Right renal cortex interstitium (tissue), 3 donors: Measurements from ENCODE around the gene SOWAHB. TPM values are rescaled to one million over a fixed set of nuclear protein-coding genes. Genes with fewer than 3 reads are reported as not detected.
A peak's percentile ranks its signal among the peaks of the same experiment; 100 is the strongest.

Experiments used
- DNase-seq, 3 donors: peaks; one replicate each; pipeline ENCODE4 v3.0.0-alpha.2; 2013; ENCODE audit warnings: low read depth in 3 of 3, low spot score in 2 of 3
- polyA plus RNA-seq, 3 donors: library from polyadenylated mRNA; unstranded; fragments of 120-200 nt; gene quantifications; one replicate each; pipeline ENCODE4 v1.2.1, GENCODE V29; 2013; ENCODE audit not compliant: insufficient read length in 3 of 3

SOWAHB gene, protein sequence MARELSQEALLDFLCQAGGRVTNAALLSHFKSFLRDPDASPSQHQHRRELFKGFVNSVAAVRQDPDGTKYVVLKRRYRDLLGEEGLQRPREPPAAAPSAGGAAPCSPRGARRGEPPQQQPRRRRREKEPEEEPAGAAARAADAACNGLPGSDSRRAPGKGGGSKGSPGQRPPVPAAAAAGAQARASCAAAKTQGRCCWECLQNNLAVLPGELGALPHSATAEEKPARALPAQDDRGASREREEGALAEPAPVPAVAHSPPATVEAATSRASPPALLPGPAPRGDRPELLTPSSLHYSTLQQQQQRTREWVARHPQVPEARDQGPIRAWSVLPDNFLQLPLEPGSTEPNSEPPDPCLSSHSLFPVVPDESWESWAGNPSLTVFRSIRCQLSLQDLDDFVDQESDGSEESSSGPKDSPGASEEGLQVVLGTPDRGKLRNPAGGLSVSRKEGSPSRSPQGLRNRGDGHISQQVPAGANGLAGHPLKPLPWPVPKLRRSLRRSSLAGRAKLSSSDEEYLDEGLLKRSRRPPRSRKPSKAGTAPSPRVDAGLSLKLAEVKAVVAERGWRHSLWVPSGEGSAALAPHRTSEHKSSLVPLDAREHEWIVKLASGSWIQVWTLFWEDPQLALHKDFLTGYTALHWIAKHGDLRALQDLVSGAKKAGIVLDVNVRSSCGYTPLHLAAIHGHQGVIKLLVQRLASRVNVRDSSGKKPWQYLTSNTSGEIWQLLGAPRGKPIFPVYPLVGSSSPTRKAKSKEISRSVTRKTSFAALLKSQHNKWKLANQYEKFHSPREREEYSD
- polyA plus RNA-seq, result 1 to 10 TPM; 4.3 to 5.6 (median 4.8) TPM

DNA sequence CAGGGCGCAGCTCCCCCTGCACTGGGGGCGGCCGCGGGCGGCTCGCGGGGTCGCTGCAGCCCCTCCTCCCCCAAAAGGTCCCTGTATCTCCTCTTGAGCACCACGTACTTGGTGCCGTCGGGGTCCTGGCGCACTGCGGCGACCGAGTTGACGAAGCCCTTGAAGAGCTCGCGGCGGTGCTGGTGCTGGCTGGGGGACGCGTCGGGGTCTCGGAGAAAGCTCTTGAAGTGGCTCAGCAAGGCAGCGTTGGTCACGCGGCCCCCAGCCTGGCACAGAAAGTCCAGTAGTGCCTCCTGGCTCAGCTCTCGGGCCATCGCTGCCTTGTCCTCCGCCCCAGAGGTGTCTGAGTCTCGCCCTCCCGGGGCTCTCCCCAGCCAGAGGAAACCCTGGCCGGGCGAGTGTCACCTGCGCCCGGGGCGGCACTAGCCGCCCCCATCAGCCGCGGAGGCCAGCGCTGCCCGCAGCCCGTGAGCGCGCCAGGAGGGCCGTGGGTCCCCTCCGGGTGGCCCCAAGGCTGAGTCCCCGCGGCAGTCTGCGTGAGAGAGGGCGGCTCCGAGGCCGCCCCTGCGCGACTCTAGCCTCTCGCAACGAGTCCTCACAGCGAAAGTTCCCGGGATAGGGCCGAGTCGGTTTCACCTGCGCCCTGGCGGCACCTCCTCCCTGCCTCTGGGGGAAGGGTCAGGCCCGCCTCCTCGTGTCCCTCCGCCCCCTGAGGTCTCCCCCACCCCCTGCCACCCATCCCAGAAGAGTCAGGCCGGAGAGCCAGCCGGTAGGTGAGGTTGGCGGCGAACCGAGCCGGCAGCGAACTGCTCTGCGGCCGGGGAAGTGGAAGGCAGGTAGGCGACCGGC, at the start of gene SOWAHB:
SOWAHB (minus strand) TSS at position 609 of the 849 bp plus-strand sequence; CDS start at position 314, 295 bp downstream.
- DNase-seq, result peak in 2 of 3 donors; percentile 48 to 50

DNA sequence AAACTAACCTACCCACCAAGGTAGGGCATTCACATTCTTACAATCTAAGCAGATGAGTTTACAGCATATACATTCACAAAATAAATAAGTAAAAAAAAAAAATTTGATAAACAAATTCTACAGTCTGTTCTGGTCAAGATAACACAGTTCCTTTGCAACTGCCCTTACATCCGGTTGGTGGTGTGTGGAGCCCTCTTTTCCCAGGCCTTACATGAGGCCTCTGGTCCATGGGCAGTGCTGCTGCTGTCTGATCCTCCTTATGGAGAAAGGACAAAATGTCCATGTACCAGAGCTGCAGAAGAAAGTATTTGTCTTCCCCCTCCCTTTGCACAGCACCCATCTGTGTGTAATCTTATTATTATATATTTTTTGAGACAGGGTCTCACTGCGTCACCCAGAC, 49.4 kb upstream of the SOWAHB start:
- no peak for DNase-seq

DNA sequence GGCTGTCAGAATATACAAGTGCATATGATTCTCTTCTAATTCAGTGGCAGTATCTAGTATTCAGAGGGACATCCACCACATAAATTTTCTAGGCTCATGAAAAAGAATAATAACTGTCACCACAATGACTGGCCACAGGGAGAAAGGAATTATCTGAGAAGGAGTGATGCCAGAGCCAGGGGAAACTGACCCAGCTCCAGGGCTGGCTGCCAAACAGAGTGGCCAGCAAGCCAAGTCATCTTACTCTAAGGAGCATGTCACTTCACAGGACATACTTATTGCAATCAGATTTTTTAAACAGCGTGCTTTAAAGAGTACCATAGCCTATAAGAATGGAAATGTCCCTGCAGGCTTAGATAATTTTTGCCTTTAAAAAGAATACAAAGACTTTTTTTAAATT, 45.8 kb upstream of the SOWAHB start:
- no peak for DNase-seq

DNA sequence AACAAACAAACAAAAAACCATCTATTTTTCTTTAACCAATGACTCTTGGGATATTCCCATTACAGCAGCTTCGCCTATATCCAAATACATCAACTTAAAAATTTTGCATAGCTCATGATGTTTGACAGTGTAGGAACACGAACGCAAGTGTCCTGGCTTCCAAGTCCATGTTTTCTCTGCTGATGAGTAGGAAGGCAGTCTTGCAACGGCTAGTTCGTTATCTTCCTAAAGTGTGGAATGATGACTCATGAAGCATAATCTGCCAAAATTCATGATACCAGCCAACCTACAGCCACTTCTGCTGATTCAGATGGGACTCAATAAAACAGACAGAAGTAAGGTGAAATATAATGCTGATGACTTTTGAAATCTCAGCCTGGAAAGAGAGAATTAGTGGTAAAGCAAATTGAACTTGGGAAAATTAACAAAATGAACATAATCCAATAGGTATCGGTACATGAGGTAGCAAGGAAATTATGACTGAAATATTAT, 45.2 kb upstream of the SOWAHB start:
- no peak for DNase-seq

DNA sequence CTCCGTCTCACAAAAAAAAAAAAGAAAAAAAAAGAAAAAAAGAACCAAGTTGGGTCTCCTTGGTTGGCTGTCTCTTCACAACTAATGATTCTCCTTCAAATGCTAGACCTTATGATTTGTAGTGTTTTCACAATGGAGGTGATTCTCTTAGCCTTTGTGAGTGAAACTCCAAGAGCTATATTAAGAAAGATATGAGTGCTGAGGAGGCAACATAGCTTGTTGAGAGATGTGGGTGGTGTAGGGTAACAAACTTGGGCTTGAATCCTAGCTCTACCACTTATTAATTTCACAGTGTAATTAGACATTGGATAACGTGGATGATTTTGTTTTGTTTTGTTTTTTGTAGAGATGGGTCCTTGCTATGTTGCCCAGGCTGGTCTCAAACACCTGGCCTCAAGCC, 41.2 kb upstream of the SOWAHB start:
- DNase-seq, result no peak

DNA sequence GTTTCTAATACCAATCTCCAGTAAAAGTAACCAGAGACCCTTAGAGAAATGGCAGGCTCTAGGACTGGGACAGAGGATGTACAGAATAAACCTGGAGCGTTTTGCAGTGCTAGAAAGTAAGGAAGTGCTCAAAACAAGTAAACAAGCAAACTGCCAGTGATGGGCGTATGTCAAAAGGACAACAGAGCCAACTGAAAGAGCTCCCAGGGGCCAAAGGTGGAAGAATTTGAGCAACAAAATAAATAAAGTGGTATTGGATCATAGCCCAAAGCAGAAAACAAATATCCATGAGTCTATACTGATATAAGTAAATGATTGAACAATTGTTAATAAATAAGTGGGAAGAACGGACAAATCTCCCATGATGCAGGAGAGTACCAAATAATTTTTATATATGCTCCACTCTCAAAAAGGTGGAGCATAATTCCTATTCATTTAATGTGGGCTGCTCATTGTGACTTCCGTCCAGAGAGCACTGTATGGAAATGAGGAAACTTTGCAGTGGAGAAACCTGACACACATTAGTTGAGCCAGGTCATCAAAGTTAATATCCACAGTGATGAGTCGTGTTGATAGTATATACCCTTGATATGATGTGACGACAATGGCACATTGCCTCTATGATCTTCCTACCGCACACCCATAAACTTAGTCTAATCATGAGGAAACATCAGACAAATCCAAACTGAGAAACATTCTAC, 33.8 kb upstream of the SOWAHB start:
- DNase-seq, result no peak

DNA sequence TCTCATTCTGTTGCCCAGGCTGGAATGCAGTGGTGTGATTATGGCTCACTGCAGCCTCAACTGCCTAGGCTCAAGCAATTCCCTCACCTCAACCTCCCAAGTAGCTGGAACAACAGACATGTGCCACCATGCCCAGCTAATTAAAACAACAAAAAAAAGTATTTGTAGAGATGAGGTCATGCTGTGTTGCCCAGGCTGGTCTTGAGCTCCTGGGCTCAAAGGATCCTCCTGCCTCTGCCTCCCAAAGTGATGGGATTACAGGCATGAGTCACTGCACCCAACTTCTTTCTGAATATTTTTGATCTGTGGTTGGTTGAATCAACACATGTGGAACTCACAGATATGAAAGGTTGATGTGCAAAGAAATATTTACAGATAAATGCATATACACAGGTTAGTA, 33.1 kb upstream of the SOWAHB start:
- no peak for DNase-seq

DNA sequence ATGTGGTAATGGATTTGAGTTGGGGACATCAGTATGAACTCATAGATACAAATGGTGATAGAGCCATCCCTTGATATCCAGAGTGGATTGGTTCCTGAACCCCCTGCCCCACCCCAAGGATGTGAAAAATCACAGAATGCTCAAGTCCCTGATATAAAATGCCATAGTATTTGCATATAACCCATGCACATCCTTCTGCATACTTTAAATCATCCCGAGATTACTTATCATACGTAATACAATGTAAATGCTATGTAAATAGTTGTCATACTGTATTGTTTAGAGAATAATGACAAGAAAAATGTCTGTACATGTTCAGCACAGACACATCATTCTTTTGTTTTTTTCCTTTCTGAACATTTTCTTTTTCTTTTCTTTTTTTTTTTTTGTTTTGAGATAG, 32.7 kb upstream of the SOWAHB start:
- DNase-seq, result no peak

DNA sequence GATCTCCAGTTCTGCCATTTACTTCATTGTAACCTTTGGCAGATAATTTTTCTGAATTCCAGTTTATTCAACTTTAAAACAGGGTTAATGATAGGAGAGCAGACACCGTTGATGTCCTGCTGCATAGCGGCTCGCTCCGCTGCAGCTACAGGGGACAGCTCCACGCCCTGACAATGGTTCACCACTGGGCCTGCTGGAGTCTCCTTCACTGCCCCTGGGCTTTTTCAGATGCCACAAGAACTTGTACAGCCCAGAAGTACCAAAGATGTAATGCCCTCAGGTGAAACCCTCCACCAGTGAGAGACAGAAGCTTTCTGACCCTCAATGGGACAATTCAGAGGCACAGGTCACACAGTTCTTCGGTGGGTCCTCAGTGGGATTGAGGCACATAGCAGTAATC, 28.9 kb upstream of the SOWAHB start:
- DNase-seq, result no peak

DNA sequence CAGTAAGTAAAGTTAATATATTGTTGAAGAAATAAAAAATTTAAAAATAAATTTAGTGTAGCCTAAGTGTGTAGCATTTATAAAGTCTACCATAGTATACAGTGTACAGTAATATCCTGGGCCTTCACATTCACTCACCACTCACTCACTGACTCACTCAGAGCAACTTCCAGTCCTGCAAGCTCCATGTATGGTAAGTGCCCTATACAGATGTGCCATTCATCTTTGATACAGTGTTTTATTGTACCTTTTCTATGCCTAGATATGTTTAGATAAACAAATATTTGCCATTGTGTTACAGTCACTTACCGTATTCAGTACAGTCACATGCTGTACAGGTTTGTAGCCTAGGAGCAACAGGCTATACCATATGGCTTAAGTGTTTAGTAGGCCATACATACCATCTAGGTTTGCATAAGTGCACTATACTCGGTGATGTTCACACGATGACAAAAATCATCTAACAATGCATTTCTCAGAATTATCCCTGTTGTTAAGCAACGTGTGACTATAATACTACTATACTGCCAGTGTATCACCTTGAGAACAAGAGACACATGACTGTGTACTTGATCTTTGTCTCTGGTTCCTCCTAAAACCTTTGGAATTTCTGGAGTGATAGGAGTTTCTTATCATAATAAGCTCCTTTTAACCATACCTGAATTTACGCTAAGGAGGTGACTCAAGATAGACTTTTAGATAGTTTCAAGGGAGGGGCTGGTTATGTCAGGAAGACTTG, 25.8 kb upstream of the SOWAHB start:
- no peak for DNase-seq

DNA sequence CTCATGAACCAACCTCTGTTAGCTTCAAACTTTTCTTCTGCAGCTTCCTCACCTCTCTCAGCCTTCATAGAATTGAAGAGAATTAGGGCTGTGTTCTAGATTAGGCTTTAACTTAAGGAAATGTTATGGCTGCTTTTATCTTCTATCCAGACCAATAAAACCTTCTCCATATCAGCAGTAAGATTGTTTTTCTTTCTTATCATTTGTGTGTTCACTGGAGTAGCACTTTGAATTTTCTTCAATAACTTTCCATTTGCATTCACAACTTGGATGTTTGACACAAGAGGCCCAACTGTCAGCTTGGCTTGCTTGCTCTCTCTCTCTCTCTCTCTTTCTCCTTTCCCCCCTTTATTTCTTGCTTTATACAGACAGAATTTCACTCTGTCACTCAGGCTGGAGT, 22.8 kb upstream of the SOWAHB start:
- DNase-seq, result no peak

DNA sequence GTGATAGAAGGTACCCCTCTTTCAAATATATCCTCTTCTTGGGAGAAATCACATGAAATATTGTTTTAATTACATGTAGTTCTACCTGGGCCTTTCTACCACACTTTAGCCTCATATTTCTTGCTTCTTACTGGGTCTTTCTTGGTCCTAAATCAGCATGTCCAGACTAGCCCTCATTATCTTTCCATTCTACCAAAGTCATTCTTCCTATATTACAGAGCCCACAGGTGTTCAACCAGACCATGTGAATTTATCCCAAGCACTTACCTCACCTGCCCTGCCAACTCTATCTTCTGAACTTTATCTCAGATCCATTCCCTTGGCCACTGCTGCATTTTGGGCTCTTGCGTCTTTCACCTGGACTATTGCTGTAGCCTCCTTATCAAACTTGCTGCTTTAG, 11.8 kb upstream of the SOWAHB start:
- DNase-seq, result no peak

DNA sequence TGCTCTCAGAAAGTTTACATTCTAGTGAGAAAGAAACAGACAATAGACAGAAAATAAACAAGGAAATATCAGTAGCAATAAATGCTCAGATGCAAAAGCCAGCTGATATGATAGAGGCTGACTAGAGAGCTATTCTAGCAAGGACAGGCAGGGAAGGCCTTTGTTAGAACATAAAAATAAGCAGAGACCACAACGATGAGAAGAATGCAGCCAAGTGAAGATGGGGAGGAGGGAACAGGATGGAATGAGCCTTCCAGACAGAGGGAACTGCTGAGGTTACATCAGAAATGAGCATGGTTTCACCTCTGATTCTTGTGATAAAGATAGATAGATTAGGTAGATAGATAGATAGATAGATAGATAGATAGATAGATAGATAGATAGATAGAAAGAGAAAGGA, 7.6 kb upstream of the SOWAHB start:
- no peak for DNase-seq

DNA sequence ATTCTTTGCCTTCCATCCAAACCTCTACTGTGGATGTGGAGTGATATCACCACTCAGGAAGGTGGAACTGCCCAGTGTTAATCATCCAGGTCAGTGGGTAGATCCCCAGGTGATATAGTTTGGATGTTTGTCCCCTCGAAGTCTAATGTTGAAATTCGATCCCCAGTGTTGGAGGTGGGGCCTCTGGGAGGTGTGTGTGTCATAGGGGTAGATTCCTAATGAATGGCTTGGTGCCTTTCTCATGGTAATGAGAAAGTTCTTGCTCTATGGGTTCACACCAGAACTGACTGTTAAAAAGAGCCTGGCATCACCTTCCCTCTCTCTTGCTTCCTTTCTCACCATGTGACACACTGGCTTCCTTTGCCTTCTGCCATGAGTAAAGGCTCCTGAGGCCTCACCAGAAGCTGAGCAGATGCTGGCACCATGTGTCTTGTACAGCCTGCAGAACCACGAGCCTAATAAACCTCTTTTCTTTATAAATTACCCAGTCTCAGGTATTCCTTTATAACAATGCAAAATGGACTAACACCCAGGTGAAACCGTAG, 6.8 kb upstream of the SOWAHB start:
- DNase-seq, result no peak

DNA sequence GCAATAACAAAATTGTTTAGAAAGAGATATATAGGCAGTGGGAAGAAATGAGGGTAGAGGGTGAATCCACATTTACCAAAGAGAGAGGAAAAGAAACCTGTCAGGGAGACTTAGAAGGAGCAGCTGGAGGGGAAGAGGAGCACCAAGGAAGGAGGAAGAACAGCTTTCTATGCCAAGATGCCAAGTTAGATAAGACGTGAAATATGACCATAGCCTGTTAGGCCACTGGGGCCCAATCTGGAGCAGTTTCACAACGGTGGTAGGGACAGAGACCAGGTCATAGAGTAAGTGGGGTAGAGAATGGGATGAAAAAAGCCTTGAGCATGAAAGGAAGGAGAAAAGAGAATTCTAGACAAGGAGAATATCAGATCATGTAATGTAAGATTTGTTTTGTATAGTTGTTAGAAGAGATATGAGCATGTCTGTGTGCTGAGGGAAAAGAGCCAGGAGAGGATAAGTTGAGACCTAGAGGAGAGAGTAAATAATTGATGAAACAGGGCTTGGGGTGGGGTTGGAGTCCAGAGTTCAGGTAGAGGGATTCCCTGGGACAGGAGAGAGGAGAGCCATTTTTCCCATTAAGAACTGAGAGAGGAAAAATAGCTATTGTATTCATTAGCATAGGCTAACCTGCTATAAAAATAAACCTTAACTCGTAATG, 4.4 kb upstream of the SOWAHB start:
- DNase-seq, result no peak

DNA sequence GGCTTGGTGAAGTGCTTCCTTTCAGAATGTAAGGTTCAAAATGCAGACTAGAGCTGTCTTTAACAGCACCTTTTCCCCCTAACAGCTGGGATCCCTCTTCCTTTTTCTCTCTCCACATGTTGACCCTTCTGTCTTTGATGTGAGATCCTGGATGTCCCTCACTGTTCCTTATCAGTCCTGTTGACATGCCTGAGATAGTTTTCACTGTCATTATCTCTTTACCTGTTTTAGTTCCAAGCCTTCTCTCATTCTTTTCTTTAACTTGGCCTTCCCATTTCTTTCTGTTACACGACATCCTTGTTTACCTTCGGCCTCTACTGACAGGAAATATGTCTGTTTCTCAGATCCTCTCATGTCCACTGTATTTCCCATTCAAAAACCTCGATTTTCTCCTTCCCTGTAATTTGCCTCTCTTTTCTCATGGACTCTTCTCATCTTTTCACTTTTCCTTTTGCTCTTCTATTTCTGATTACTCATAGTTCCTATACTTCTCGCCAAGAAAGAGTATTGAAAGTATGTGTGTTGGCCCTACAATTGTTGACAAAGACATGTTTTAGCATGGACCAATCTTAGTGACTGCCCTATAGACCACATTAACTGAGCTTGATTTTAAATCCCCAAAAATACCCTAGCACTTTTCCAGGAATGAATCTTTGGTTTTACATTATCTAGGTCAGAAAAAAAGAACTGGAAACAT, 1.2 kb upstream of the SOWAHB start:
- no peak for DNase-seq

DNA sequence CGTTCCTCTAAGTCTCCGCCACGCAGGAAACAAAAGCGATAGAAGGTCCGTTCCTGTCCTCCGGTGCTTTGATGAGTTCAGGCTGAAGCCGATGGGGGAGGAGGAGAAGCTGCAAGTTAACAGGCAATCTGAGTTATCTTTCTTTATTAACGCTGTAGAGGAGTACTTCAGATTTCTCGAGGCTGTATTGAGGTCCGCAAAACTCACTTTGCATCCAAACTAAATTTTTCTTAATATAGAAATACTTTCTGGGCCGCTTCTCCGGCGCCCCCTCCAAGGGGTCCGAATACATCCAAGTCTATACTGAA, 395 bp upstream of the SOWAHB start:
- no peak for DNase-seq
